ENCODE data around the gene TSC22D1.

- no peak for TF ChIP-seq POLR2A (IDR thresholded peaks at IDR 0.05)
- no peak for TF ChIP-seq CTCF (IDR thresholded peaks at IDR 0.05)
These were observed 43.9 kb upstream of the TSC22D1 start for GRCh38 chr13:44620057-44620456.

All from Peyer's patch (tissue), 4 donors.